Esophagus muscularis mucosa (tissue), 4 donors: Measurements from ENCODE around the gene JMJD1C. TPM values are rescaled to one million over a fixed set of nuclear protein-coding genes. Genes with fewer than 3 reads are reported as not detected.

Experiments
- DNase-seq: peaks from one replicate; pipeline ENCODE4 v3.0.0-alpha.2; 2017; ENCODE audit errors: extremely low spot score
- H3K27ac ChIP-seq, 4 donors: fragments of 200-600 bp; sonication (generic); replicated peaks in 1 of 4; 1 replicate in 3 of 4; 2 replicates in 1 of 4; pipeline ENCODE4 v1.5.1; 2016 to 2019; ENCODE audit warnings: mild to moderate bottlenecking in 1 of 4
- H3K27me3 ChIP-seq, 4 donors: fragments of 200-600 bp; sonication (generic); one replicate each; pipeline versions ENCODE4 v1.5.1 to v1.6.0; 2016 to 2019
- H3K36me3 ChIP-seq, 4 donors: fragments of 200-600 bp; sonication (generic); one replicate each; pipeline ENCODE4 v1.5.1; 2016 to 2019
- H3K4me1 ChIP-seq, 4 donors: fragments of 200-600 bp; sonication (generic); one replicate each; pipeline ENCODE4 v1.5.1; 2016 to 2019
- H3K4me3 ChIP-seq, 4 donors: fragments of 200-600 bp; sonication (generic); 1 replicate in 2 of 4; 2 replicates in 2 of 4; pipeline ENCODE4 v1.5.1; 2016 to 2019; ENCODE audit warnings: mild to moderate bottlenecking in 4 of 4, moderate library complexity in 1 of 4
- H3K9me3 ChIP-seq, 4 donors: fragments of 200-600 bp; sonication (generic); 1 replicate in 3 of 4; 2 replicates in 1 of 4; pipeline ENCODE4 v1.5.1; 2016 to 2019
- EP300 ChIP-seq: sonication (generic); formaldehyde crosslinking; IDR thresholded peaks from one replicate; pipeline ENCODE4 v1.6.1; 2017; ENCODE audit warnings: antibody characterized with exemption
- POLR2A ChIP-seq: fragments of 450-650 bp; IDR thresholded peaks from one replicate; pipeline ENCODE4 v1.6.1; 2017; ENCODE audit warnings: antibody characterized with exemption, moderate library complexity, mild to moderate bottlenecking, low read depth
- POLR2AphosphoS5 ChIP-seq, 2 donors: sonication (generic); formaldehyde crosslinking; IDR thresholded peaks; one replicate each; pipeline ENCODE4 v1.6.1; 2017; ENCODE audit warnings: antibody characterized with exemption in 2 of 2
- WGBS: methylation state at CpG from one replicate; pipeline ENCODE4 v1.1.5; 2018; 5-methylcytosine and 5-hydroxymethylcytosine counted together
- intact Hi-C: fragments of 100-400 bp; cut with DNase I; formaldehyde crosslinking; loops from one replicate; pipeline ENCODE4 v1.15.1; 2023
- total RNA-seq, 4 donors: library from RNA; depleted of rRNA; stranded (reverse); fragments of >200 nt; gene quantifications; one replicate each; pipeline versions ENCODE4 v1.1.0 to v1.2.1, GENCODE V29; 2016
- TF ChIP-seq, protein P1 (sequence below), 3 experiments: fragments of 200-600 bp in 2 of 3; fragments of 450-650 bp in 1 of 3; sonication (generic) in 2 of 3; IDR thresholded peaks; one replicate each; pipeline ENCODE4 v1.5.1; 2017 to 2019; ENCODE audit warnings: antibody characterized with exemption in 3 of 3, mild to moderate bottlenecking in 2 of 3, moderate library complexity in 1 of 3

Gene JMJD1C
- total RNA-seq, 4 donors from 2014 or later: 60.3 to 89.7 (median 79.8) TPM

DNA sequence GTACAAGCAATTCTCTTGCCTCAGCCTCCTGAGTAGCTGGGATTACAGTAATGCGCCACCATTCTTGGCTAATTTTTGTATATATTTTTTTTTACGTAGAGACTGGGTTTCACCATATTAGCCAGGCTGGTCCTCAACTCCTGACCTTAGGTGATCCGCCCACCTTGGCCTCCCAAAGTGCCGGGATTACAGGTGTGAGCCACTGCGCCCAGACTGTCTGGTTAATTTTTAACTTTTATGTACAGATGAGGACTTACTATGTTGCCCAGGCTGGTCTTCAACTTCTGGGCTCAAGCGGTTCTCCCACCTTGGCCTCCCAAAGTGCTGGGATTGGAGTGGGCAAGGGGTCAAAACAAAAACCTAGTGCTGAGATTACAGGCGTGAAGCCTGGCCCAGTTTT, 101.8 kb downstream of the JMJD1C start:
- TF ChIP-seq EP300: no peak
- TF ChIP-seq POLR2A: no peak
- no peak for TF ChIP-seq POLR2AphosphoS5 (IDR thresholded peaks at IDR 0.05)
- TF ChIP-seq, protein P1, sequence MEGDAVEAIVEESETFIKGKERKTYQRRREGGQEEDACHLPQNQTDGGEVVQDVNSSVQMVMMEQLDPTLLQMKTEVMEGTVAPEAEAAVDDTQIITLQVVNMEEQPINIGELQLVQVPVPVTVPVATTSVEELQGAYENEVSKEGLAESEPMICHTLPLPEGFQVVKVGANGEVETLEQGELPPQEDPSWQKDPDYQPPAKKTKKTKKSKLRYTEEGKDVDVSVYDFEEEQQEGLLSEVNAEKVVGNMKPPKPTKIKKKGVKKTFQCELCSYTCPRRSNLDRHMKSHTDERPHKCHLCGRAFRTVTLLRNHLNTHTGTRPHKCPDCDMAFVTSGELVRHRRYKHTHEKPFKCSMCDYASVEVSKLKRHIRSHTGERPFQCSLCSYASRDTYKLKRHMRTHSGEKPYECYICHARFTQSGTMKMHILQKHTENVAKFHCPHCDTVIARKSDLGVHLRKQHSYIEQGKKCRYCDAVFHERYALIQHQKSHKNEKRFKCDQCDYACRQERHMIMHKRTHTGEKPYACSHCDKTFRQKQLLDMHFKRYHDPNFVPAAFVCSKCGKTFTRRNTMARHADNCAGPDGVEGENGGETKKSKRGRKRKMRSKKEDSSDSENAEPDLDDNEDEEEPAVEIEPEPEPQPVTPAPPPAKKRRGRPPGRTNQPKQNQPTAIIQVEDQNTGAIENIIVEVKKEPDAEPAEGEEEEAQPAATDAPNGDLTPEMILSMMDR (IDR thresholded peaks at IDR 0.05): no peak
- H3K27me3 ChIP-seq: no peaks in the 10 kb centered on the region
- peaks cover 0 to 8% (median 2%) of the 10 kb centered on the region in 4 donors for H3K4me1 ChIP-seq
- WGBS: 95% methylated on average over 7 of the region's 7 CpGs
- no peaks in the 10 kb centered on the region for H3K9me3 ChIP-seq
- H3K27ac ChIP-seq: no peak overlapping the region
- intact Hi-C loops: no loop called here
- no peak for DNase-seq
- H3K4me3 ChIP-seq: no peak overlapping the region
- H3K36me3 ChIP-seq: no peaks in the 10 kb centered on the region

DNA sequence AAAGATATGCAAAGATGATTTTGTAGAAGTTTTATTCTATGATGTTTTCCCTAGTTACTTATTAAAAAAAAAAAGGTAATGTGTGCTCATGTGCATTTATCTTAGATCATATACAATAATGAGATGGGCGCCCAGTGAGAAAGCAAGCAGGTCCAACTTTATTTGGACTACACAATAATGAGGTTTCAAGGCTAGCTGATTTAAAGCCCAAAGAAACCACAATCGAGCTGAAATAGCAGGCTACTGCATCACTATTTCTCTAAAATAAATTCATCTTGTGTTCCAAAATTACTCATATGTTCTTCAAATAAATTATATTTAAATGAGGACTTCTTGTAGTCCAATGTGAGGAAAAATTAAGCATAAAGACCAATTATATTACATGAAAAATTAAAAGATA, 110.1 kb downstream of the JMJD1C start:
- intact Hi-C loops: no loop called here
- no peak for DNase-seq
- Histone ChIP-seq H3K27me3 (no peaks in the 10 kb centered on the region), H3K27ac (no peak overlapping the region), H3K4me1 (peaks cover 0 to 11% (median 7%) of the 10 kb centered on the region in 4 donors), H3K4me3 (no peak overlapping the region), H3K9me3 (no peaks in the 10 kb centered on the region), H3K36me3 (no peaks in the 10 kb centered on the region)
- 67% methylated on average over 2 of the region's 2 CpGs for WGBS
- no peak for TF ChIP-seq POLR2A
- no peak for TF ChIP-seq POLR2AphosphoS5 (IDR thresholded peaks at IDR 0.05)
- TF ChIP-seq, protein P1 (IDR thresholded peaks at IDR 0.05): no peak
- TF ChIP-seq EP300: no peak

DNA sequence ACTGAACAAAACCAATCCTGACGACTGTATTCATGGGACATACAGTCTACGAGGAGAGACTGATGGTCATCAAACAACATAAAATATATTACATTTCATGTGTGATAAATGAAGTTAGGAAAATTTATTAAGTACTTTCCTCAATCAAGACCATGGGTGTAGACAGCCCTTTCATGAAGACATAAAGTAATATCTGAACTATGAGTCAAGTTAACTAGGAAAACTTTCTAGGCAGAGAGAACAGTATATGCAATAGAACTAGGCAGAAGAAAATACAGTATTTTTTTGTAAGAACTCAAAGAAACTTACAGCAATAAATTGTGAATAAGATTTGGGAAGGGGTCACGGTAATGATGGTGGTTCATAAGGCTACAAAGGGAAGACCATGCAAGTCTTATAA, 112.8 kb downstream of the JMJD1C start:
- no peak overlapping the region for H3K4me3 ChIP-seq
- H3K4me1 ChIP-seq: peaks cover 0 to 11% (median 7%) of the 10 kb centered on the region in 4 donors
- intact Hi-C loops: no loop called here
- H3K9me3 ChIP-seq: no peaks in the 10 kb centered on the region
- no peak for DNase-seq
- no peak overlapping the region for H3K27ac ChIP-seq
- 100% methylated on average over 3 of the region's 3 CpGs for WGBS
- no peaks in the 10 kb centered on the region for H3K27me3 ChIP-seq
- TF ChIP-seq POLR2A (no peak), EP300 (no peak), POLR2AphosphoS5 (IDR thresholded peaks at IDR 0.05) (no peak)
- TF ChIP-seq, protein P1 (IDR thresholded peaks at IDR 0.05): no peak
- no peaks in the 10 kb centered on the region for H3K36me3 ChIP-seq

DNA sequence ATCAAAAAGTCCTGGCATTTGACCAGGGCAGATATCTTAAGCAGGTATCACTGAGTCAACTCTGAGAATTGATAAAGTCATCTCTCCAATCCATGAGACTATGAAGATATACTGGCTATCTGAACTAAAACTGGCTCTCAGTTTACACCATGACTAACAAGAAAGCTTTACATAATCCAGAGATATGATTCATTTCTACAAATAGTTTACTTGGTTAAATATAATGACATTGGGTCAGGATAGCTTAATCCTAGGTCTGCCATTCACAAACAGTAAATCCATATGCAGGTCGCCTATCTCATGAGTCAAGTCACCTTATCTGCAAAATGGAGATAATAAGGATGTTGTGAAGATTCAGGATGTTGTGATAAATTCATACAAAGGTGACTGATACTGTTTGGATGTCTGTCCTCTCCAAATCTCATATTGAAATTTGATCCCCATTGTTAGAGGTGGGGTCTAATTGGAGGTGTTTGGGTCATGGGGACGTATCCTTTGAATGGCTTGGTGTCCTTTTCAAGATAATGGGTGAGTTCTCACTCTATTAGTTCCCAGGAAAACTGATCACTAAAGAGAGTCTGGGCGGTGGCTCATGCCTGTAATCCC, 117.4 kb downstream of the JMJD1C start:
- Histone ChIP-seq H3K27me3 (no peaks in the 10 kb centered on the region), H3K36me3 (no peaks in the 10 kb centered on the region), H3K4me3 (no peak overlapping the region), H3K27ac (no peak overlapping the region), H3K9me3 (no peaks in the 10 kb centered on the region), H3K4me1 (no peaks in the 10 kb centered on the region)
- TF ChIP-seq POLR2AphosphoS5 (IDR thresholded peaks at IDR 0.05) (no peak), EP300 (no peak), POLR2A (no peak)
- TF ChIP-seq, protein P1 (IDR thresholded peaks at IDR 0.05): no peak
- 95% methylated on average over 3 of the region's 3 CpGs for WGBS
- intact Hi-C loops: no loop called here
- no peak for DNase-seq

DNA sequence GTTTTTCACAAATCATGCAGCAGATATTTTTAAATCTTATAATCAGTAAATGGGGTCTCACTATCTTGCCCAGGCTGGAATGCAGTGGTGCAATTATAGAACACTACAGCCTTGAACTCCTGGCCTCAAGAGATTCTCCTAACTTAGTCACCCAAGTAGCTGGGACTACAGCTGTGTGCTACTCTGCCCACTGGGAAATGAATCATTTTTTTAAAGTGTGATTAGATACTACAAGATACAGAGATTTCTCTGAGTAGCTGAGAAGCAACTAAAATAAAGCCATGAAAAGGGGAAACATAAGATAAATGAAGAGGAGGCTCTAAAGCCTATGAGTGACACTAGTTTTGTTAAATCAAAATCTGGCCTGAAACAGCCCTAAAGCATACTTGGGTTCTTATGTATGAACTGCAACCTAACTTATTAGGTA, 119.7 kb downstream of the JMJD1C start:
- no peak for TF ChIP-seq EP300
- TF ChIP-seq POLR2A: no peak
- TF ChIP-seq, protein P1 (IDR thresholded peaks at IDR 0.05): no peak
- no peak for TF ChIP-seq POLR2AphosphoS5 (IDR thresholded peaks at IDR 0.05)
- intact Hi-C loops: no loop called here
- Histone ChIP-seq H3K4me3 (no peak overlapping the region), H3K9me3 (no peaks in the 10 kb centered on the region), H3K4me1 (no peaks in the 10 kb centered on the region), H3K36me3 (no peaks in the 10 kb centered on the region), H3K27ac (no peak overlapping the region), H3K27me3 (no peaks in the 10 kb centered on the region)
- no peak for DNase-seq
